Measurements from ENCODE around the gene SETD3. TPM values are rescaled to one million over a fixed set of nuclear protein-coding genes. Genes with fewer than 3 reads are reported as not detected.

Gene SETD3
- polyA plus RNA-seq, 10 donors: 50.2 to 76.3 (median 60.3) TPM

- DNase-seq: no peak
These were observed 23.3 kb upstream of the SETD3 start for GRCh38 chr14:99503848-99504453.

GRCh38 chr14:99502989-99503421 is 22.3 kb upstream of the SETD3 start:
- no peak for DNase-seq

GRCh38 chr14:99497894-99498293 is 17.2 kb upstream of the SETD3 start:
- no peak for DNase-seq

- no peak for DNase-seq
These were observed 16.7 kb upstream of the SETD3 start for GRCh38 chr14:99497341-99497740.

GRCh38 chr14:99484106-99484505 is 3.4 kb upstream of the SETD3 start:
- no peak for DNase-seq

- peak in 1 of 3 donors; percentile 19 for DNase-seq
These were observed 1.1 kb upstream of the SETD3 start for GRCh38 chr14:99481745-99482099.

- peak; percentile 100 for DNase-seq
These were observed 472 bp upstream of the SETD3 start, which contains the start of gene CCNK for GRCh38 chr14:99480917-99481744. Gene CCNK (plus strand): TSS chr14:99481409. CDS start chr14:99492678, 11,269 bp downstream.

- peak in 1 of 3 donors; percentile 10 for DNase-seq
These were observed 1.3 kb downstream of the SETD3 start for GRCh38 chr14:99479160-99479905.

GRCh38 chr14:99478128-99478527 is 2.5 kb downstream of the SETD3 start:
- DNase-seq: no peak

- no peak for DNase-seq
These were observed 3.8 kb downstream of the SETD3 start for GRCh38 chr14:99476864-99477263.

- DNase-seq: no peak
These were observed 5.0 kb downstream of the SETD3 start for GRCh38 chr14:99475660-99476059.

GRCh38 chr14:99475179-99475578 is 5.5 kb downstream of the SETD3 start:
- DNase-seq: no peak

GRCh38 chr14:99473458-99473857 is 7.2 kb downstream of the SETD3 start:
- no peak for DNase-seq

GRCh38 chr14:99472937-99473336 is 7.7 kb downstream of the SETD3 start:
- DNase-seq: no peak

GRCh38 chr14:99471731-99472130 is 8.9 kb downstream of the SETD3 start:
- no peak for DNase-seq

- DNase-seq: no peak
These were observed 11.6 kb downstream of the SETD3 start for GRCh38 chr14:99468836-99469592.

GRCh38 chr14:99468081-99468480 is 12.6 kb downstream of the SETD3 start:
- DNase-seq: no peak

GRCh38 chr14:99467336-99468078 is 13.2 kb downstream of the SETD3 start:
- peak; percentile 22 to 39 (median 22) for DNase-seq

- DNase-seq: no peak
These were observed 13.9 kb downstream of the SETD3 start for GRCh38 chr14:99466758-99467157.

GRCh38 chr14:99465288-99465687 is 15.4 kb downstream of the SETD3 start:
- no peak for DNase-seq

GRCh38 chr14:99463974-99464373 is 16.7 kb downstream of the SETD3 start:
- DNase-seq: no peak

Measured in muscle of back (tissue), 11 donors.